ENCODE data around the gene OLFM3. TPM values are rescaled to one million over a fixed set of nuclear protein-coding genes. Genes with fewer than 3 reads are reported as not detected.

OLFM3 gene
- total and polyA plus RNA-seq, 10 of the 15 experiments (the other 5 are each of a cell fraction or from before 2014, with no cell fraction given): 0.09 to 0.33 TPM; not detected in 8

DNA sequence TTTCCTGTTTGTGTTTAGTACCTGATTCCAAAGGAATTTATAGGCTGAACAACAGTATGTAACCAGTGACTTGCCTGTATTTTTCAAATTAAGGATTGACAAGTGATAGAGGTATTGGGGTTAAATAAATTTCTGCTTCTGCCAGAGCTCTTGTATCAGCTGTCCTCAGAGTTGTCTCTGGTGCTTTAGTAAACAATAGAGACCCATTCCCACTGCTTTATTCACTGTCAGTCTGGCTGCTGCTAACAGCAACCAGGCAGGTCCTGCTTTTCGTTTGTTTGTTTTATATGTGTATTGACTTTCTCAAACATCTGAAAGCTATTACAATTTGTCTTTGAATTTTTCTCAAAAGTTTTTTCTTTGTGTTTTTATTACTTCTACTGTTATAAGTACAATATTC lies 76.1 kb downstream of the OLFM3 start:
- WGBS (ENCODE audit: insufficient coverage, insufficient replicate concordance, low lambda C conversion rate, missing lambda C conversion rate): 0% methylated on average over 1 of the region's 1 CpG
- H3K4me3 ChIP-seq: no peak overlapping the region

DNA sequence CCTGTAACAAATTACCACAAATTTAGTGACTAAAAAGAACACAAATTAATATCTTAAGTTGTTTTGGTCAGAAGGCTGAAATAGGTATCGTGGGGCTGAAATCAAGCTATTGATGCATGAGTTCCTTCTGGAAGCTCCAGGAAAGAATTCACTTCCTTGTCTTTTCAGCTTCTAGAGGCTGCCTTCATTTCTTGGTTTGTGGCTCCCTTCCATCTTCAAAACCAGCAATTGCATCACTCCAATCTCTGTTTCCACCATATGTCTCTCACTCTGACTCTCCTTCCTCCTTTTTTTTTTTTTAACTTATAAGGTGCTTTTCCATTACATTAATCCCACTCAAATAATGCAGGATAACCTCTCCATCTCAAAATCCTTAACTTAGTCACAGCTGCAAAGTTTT lies 78.4 kb downstream of the OLFM3 start:
- no peaks in the 10 kb centered on the region for H3K27me3 ChIP-seq (replicated peaks in 1 of 2; ENCODE audit: control insufficient read depth in 2 of 2, insufficient read depth in 2 of 2, low read length in 1 of 2)
- no peaks in the 10 kb centered on the region for H4K20me1 ChIP-seq (ENCODE audit: control insufficient read depth, insufficient read depth)
- in situ Hi-C loops (cut with MboI) (no loop called here), intact Hi-C loops (cut with micrococcal nuclease; ENCODE audit: unreplicated experiment) (no loop called here)
- ChIA-PET RAD21 (ENCODE audit: unreplicated experiment) (no interaction called here), POLR2A (no interaction called here), SMC1A (ENCODE audit: uncharacterized antibody, unreplicated experiment) (interaction anchor here (0.6 kb wide), 1 partner anchor 85 kb away, joined by 3 read pairs; no protein-coding TSS in a partner anchor), CTCF (no interaction called here)
- H3K27ac ChIP-seq (ENCODE audit: control insufficient read depth, insufficient read depth): no peak overlapping the region
- H3K79me2 ChIP-seq (ENCODE audit: control insufficient read depth, insufficient read depth, low read length): no peaks in the 10 kb centered on the region
- H3K9ac ChIP-seq (ENCODE audit: control insufficient read depth, insufficient read depth, low read length): no peak overlapping the region
- H3K36me3 ChIP-seq (ENCODE audit: control insufficient read depth in 2 of 2, insufficient read depth in 2 of 2, low read length in 1 of 2): no peaks in the 10 kb centered on the region
- no peaks in the 10 kb centered on the region for H3K4me1 ChIP-seq (ENCODE audit: control insufficient read depth, insufficient read depth, low read length)
- no TSS peak for BruUV-seq (replicated peaks)
- no peak overlapping the region for H3K4me2 ChIP-seq (ENCODE audit: control insufficient read depth, insufficient read depth)
- no peak overlapping the region for H3K4me3 ChIP-seq
- WGBS (ENCODE audit: insufficient coverage, insufficient replicate concordance, low lambda C conversion rate, missing lambda C conversion rate): 5% methylated on average over 1 of the region's 1 CpG
- no peak overlapping the region for H2AFZ ChIP-seq (ENCODE audit: control insufficient read depth, low read depth, low read length)
- FAIRE-seq (no peak), ATAC-seq (no peak), DNase-seq (ENCODE audit: low read depth, low spot score) (no peak)
- H3K9me3 ChIP-seq (replicated peaks; ENCODE audit: control insufficient read depth, insufficient read depth, low read length): no peaks in the 10 kb centered on the region
- TF ChIP-seq GABPA (IDR thresholded peaks at IDR 0.05; ENCODE audit: low read depth): no peak
- TF ChIP-seq EED (IDR thresholded peaks at IDR 0.05; ENCODE audit: low read depth): no peak
- TF ChIP-seq HDAC2 (IDR thresholded peaks at IDR 0.05): no peak
- TF ChIP-seq, protein P1, sequence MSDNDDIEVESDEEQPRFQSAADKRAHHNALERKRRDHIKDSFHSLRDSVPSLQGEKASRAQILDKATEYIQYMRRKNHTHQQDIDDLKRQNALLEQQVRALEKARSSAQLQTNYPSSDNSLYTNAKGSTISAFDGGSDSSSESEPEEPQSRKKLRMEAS (IDR thresholded peaks at IDR 0.05; ENCODE audit: low read depth, low read length): no peak
- TF ChIP-seq CHD1 (IDR thresholded peaks at IDR 0.05; ENCODE audit: low read depth, low read length): no peak
- TF ChIP-seq, protein P2, sequence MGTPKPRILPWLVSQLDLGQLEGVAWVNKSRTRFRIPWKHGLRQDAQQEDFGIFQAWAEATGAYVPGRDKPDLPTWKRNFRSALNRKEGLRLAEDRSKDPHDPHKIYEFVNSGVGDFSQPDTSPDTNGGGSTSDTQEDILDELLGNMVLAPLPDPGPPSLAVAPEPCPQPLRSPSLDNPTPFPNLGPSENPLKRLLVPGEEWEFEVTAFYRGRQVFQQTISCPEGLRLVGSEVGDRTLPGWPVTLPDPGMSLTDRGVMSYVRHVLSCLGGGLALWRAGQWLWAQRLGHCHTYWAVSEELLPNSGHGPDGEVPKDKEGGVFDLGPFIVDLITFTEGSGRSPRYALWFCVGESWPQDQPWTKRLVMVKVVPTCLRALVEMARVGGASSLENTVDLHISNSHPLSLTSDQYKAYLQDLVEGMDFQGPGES (IDR thresholded peaks at IDR 0.05): no peak
- TF ChIP-seq, protein P3, sequence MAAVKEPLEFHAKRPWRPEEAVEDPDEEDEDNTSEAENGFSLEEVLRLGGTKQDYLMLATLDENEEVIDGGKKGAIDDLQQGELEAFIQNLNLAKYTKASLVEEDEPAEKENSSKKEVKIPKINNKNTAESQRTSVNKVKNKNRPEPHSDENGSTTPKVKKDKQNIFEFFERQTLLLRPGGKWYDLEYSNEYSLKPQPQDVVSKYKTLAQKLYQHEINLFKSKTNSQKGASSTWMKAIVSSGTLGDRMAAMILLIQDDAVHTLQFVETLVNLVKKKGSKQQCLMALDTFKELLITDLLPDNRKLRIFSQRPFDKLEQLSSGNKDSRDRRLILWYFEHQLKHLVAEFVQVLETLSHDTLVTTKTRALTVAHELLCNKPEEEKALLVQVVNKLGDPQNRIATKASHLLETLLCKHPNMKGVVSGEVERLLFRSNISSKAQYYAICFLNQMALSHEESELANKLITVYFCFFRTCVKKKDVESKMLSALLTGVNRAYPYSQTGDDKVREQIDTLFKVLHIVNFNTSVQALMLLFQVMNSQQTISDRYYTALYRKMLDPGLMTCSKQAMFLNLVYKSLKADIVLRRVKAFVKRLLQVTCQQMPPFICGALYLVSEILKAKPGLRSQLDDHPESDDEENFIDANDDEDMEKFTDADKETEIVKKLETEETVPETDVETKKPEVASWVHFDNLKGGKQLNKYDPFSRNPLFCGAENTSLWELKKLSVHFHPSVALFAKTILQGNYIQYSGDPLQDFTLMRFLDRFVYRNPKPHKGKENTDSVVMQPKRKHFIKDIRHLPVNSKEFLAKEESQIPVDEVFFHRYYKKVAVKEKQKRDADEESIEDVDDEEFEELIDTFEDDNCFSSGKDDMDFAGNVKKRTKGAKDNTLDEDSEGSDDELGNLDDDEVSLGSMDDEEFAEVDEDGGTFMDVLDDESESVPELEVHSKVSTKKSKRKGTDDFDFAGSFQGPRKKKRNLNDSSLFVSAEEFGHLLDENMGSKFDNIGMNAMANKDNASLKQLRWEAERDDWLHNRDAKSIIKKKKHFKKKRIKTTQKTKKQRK (IDR thresholded peaks at IDR 0.05; ENCODE audit: low read depth, low read length): no peak
- no peak for TF ChIP-seq BCL11A (IDR thresholded peaks at IDR 0.05; ENCODE audit: low read depth, low read length)
- no peak for TF ChIP-seq NFYA (IDR thresholded peaks at IDR 0.05; ENCODE audit: borderline replicate concordance, low read depth, low read length)
- TF ChIP-seq RBBP5 (conservative IDR thresholded peaks at IDR 0.05): no peak
- no peak for TF ChIP-seq TARDBP (IDR thresholded peaks at IDR 0.05; ENCODE audit: borderline replicate concordance)
- no peak for TF ChIP-seq NFIC (IDR thresholded peaks at IDR 0.05; ENCODE audit: low read depth, low read length)
- TF ChIP-seq, protein P4, sequence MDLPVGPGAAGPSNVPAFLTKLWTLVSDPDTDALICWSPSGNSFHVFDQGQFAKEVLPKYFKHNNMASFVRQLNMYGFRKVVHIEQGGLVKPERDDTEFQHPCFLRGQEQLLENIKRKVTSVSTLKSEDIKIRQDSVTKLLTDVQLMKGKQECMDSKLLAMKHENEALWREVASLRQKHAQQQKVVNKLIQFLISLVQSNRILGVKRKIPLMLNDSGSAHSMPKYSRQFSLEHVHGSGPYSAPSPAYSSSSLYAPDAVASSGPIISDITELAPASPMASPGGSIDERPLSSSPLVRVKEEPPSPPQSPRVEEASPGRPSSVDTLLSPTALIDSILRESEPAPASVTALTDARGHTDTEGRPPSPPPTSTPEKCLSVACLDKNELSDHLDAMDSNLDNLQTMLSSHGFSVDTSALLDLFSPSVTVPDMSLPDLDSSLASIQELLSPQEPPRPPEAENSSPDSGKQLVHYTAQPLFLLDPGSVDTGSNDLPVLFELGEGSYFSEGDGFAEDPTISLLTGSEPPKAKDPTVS (IDR thresholded peaks at IDR 0.05; ENCODE audit: low read depth, low read length): no peak

More for the DNA sequence above, 76.1 kb downstream of the OLFM3 start:
- H3K36me3 ChIP-seq (ENCODE audit: control insufficient read depth in 2 of 2, insufficient read depth in 2 of 2, low read length in 1 of 2): no peaks in the 10 kb centered on the region
- H3K9me3 ChIP-seq (replicated peaks; ENCODE audit: control insufficient read depth, insufficient read depth, low read length): no peaks in the 10 kb centered on the region
- H3K4me2 ChIP-seq (ENCODE audit: control insufficient read depth, insufficient read depth): no peak overlapping the region
- intact Hi-C loops (cut with micrococcal nuclease; ENCODE audit: unreplicated experiment): no loop called here
- H3K9ac ChIP-seq (ENCODE audit: control insufficient read depth, insufficient read depth, low read length): no peak overlapping the region
- POLR2A ChIA-PET: no interaction called here
- no peak for TF ChIP-seq EZH2 (IDR thresholded peaks at IDR 0.05; ENCODE audit: borderline replicate concordance, control insufficient read depth, low read depth, low read length)
- no TSS peak for BruUV-seq (replicated peaks)
- no peak overlapping the region for H2AFZ ChIP-seq (ENCODE audit: control insufficient read depth, low read depth, low read length)
- no peaks in the 10 kb centered on the region for H3K79me2 ChIP-seq (ENCODE audit: control insufficient read depth, insufficient read depth, low read length)
- DNase-seq (ENCODE audit: low read depth, low spot score) (no peak), FAIRE-seq (no peak), ATAC-seq (no peak)
- no peaks in the 10 kb centered on the region for H4K20me1 ChIP-seq (ENCODE audit: control insufficient read depth, insufficient read depth)
- CTCF ChIA-PET: no interaction called here
- no peaks in the 10 kb centered on the region for H3K27me3 ChIP-seq (replicated peaks in 1 of 2; ENCODE audit: control insufficient read depth in 2 of 2, insufficient read depth in 2 of 2, low read length in 1 of 2)
- RAD21 ChIA-PET (ENCODE audit: unreplicated experiment): no interaction called here
- SMC1A ChIA-PET (ENCODE audit: uncharacterized antibody, unreplicated experiment): interaction anchor here (1.1 kb wide), 1 partner anchor 8 kb away, joined by 4 read pairs; no protein-coding TSS in a partner anchor
- H3K27ac ChIP-seq (ENCODE audit: control insufficient read depth, insufficient read depth): no peak overlapping the region
- no peaks in the 10 kb centered on the region for H3K4me1 ChIP-seq (ENCODE audit: control insufficient read depth, insufficient read depth, low read length)
- in situ Hi-C loops (cut with MboI): no loop called here

All from GM12878 (cell line).